MM.1S (cell line): ENCODE results near the gene SNX7.

Source experiments
- CTCF ChIP-seq: fragments of 300-600 bp; sonication (generic); IDR thresholded peaks from 2 replicates; pipeline ENCODE4 v1.5.1; 2016; ENCODE audit warnings: antibody characterized with exemption, low read length, mixed read lengths
- EZH2 ChIP-seq: fragments of 300-600 bp; sonication (generic); optimal IDR thresholded peaks from 2 replicates; pipeline ENCODE3; 2017; ENCODE audit warnings: low read depth, mild to moderate bottlenecking, antibody characterized with exemption, low read length, mixed read lengths

- no peak for TF ChIP-seq CTCF
- no peak for TF ChIP-seq EZH2
These were observed 130.6 kb downstream of the SNX7 start for GRCh38 chr1:98792123-98792522.
